HepG2 (cell line): Measurements from ENCODE around the gene CDK14. TPM values are rescaled to one million over a fixed set of nuclear protein-coding genes. Genes with fewer than 3 reads are reported as not detected.

Experiments used
- ATAC-seq: fragments of 200-7000 bp; cut with Tn5 transposase; 3 replicates; pipeline ENCODE4 v1.9.1; 2020; ENCODE audit warnings: mild to moderate bottlenecking, moderate library complexity
- BruUV-seq: library from RNA; stranded (reverse); fragments of 400-500 nt; replicated peaks from 2 replicates; lab custom pipeline; 2021; lab: Mats Ljungman, UMichigan
- CTCF ChIA-PET: fragments of 300-600 bp; formaldehyde crosslinking; extraction: SDS; loops from one replicate; lab custom pipeline; 2021; ENCODE audit warnings: low total read pairs, inconsistent platforms, low intra/inter-chr PET ratio; lab: Yijun Ruan, JAX
- POLR2A ChIA-PET: fragments of 350-600 bp; sonication (Branson Sonifier 250); formaldehyde crosslinking; loops from one replicate; lab custom pipeline; 2020; ENCODE audit warnings: antibody characterized with exemption, inconsistent platforms; lab: Yijun Ruan, JAX
- DNase-seq: peaks from one replicate; pipeline ENCODE4 v3.0.0-alpha.2; 2015; ENCODE audit warnings: low spot score
- FAIRE-seq: peaks from 3 replicates; lab custom pipeline; 2011; peaks lifted over from hg19 to GRCh38; lab: Jason Lieb, UNC
- H2AFZ ChIP-seq: one replicate; pipeline ENCODE4 v1.6.1; 2011; ENCODE audit warnings: low read length, inconsistent platforms
- H3K27ac ChIP-seq: fragments of 300-600 bp; 3 replicates; pipeline ENCODE4 v1.8.0; 2011; ENCODE audit warnings: mixed run types, mild to moderate bottlenecking, mixed read lengths, low read length, inconsistent platforms; ENCODE audit not compliant: insufficient read depth; ENCODE audit errors: extremely low read length
- H3K27me3 ChIP-seq, 2 experiments: fragments of 200-600 bp in 1 of 2; 2 replicates in 1 of 2; 3 replicates in 1 of 2; pipeline versions ENCODE4 v1.6.0 to v1.8.0; 2011; ENCODE audit warnings: low read length in 2 of 2, mild to moderate bottlenecking in 2 of 2, moderate library complexity in 2 of 2, inconsistent platforms in 1 of 2; ENCODE audit not compliant: insufficient read depth in 2 of 2, control insufficient read depth in 1 of 2
- H3K36me3 ChIP-seq, 2 experiments: fragments of 200-600 bp in 1 of 2; replicated peaks in 1 of 2; 2 replicates in 1 of 2; 3 replicates in 1 of 2; pipeline versions ENCODE4 v1.5.1 to v1.8.0; 2011; ENCODE audit warnings: low read length in 2 of 2, inconsistent platforms in 1 of 2; ENCODE audit not compliant: insufficient read depth in 2 of 2, control insufficient read depth in 1 of 2
- H3K4me1 ChIP-seq: 2 replicates; pipeline ENCODE4 v1.5.1; 2012; ENCODE audit warnings: low read length, inconsistent platforms; ENCODE audit not compliant: insufficient read depth
- H3K4me2 ChIP-seq: 2 replicates; pipeline ENCODE4 v1.6.0; 2011; ENCODE audit warnings: low read depth, low read length, inconsistent platforms
- H3K4me3 ChIP-seq, 3 experiments: fragments of 200-600 bp in 1 of 3; sonication (generic), shearing (Covaris generic) in 1 of 3; replicated peaks in 1 of 3; 2 replicates each; pipeline ENCODE4 v1.5.1; 2011 to 2016; ENCODE audit warnings: low read length in 3 of 3, inconsistent platforms in 2 of 3, low read depth in 2 of 3, mild to moderate bottlenecking in 2 of 3, control low read depth in 1 of 3, mixed read lengths in 1 of 3; ENCODE audit not compliant: insufficient read depth in 1 of 3
- H3K79me2 ChIP-seq: one replicate; pipeline ENCODE4 v1.6.1; 2011; ENCODE audit warnings: low read length, inconsistent platforms; ENCODE audit not compliant: insufficient read depth
- H3K9ac ChIP-seq: 2 replicates; pipeline ENCODE4 v1.6.0; 2011; ENCODE audit warnings: mild to moderate bottlenecking, low read depth, low read length, inconsistent platforms; ENCODE audit not compliant: insufficient read depth
- H3K9me3 ChIP-seq: 2 replicates; pipeline ENCODE4 v1.5.1; 2012; ENCODE audit warnings: mild to moderate bottlenecking, low read length
- H4K20me1 ChIP-seq: 2 replicates; pipeline ENCODE4 v1.6.0; 2011; ENCODE audit warnings: inconsistent platforms, mild to moderate bottlenecking, low read length, moderate library complexity; ENCODE audit not compliant: insufficient read depth
- ATF5 ChIP-seq: sonication (generic); formaldehyde crosslinking; IDR thresholded peaks from 2 replicates; pipeline ENCODE4 v1.4.0; 2020; ENCODE audit warnings: mild to moderate bottlenecking, low read depth, missing genetic modification reagents
- CBX1 ChIP-seq: IDR thresholded peaks from one replicate; pipeline ENCODE4 v1.6.1; 2016; ENCODE audit warnings: antibody characterized with exemption, low read depth
- ESRRA ChIP-seq: sonication (generic); formaldehyde crosslinking; IDR thresholded peaks from 2 replicates; pipeline ENCODE4 v1.5.1; 2020; ENCODE audit warnings: mild to moderate bottlenecking, low read depth, missing genetic modification reagents
- GLMP ChIP-seq: sonication (generic); formaldehyde crosslinking; IDR thresholded peaks from 2 replicates; pipeline ENCODE4 v1.9.0; 2021; ENCODE audit warnings: missing genetic modification reagents, mild to moderate bottlenecking, borderline replicate concordance
- HDAC2 ChIP-seq: sonication (generic); formaldehyde crosslinking; IDR thresholded peaks from 2 replicates; pipeline ENCODE4 v1.4.0; 2020; ENCODE audit warnings: missing genetic modification reagents
- PCBP2 ChIP-seq: fragments of 200-400 bp; formaldehyde crosslinking; optimal IDR thresholded peaks from 2 replicates; pipeline ENCODE3; 2018; ENCODE audit warnings: low read length, low read depth; ENCODE audit not compliant: poor library complexity, severe bottlenecking
- TERF1 ChIP-seq: sonication (generic); formaldehyde crosslinking; IDR thresholded peaks from 2 replicates; pipeline ENCODE4 v1.8.0; 2022; ENCODE audit warnings: mild to moderate bottlenecking, missing genetic modification reagents, moderate library complexity
- TGIF2 ChIP-seq: IDR thresholded peaks from 2 replicates; pipeline ENCODE4 v1.6.1; 2016; ENCODE audit warnings: control low read depth, missing compliant biosample characterization
- YY1 ChIP-seq: IDR thresholded peaks from 2 replicates; pipeline ENCODE4 v1.6.1; 2011; ENCODE audit warnings: low read length, low read depth, moderate library complexity, mild to moderate bottlenecking; ENCODE audit not compliant: insufficient read depth, insufficient replicate concordance
- ZBTB33 ChIP-seq: sonication (generic); formaldehyde crosslinking; IDR thresholded peaks from 2 replicates; pipeline ENCODE4 v1.4.0; 2020; ENCODE audit warnings: missing genetic modification reagents
- ZFP36 ChIP-seq: fragments of 150-350 bp; IDR thresholded peaks from 2 replicates; pipeline ENCODE4 v1.6.1; 2018; ENCODE audit warnings: borderline replicate concordance, low read length, low read depth; ENCODE audit not compliant: partially characterized antibody
- ZNF124 ChIP-seq: sonication (generic); formaldehyde crosslinking; IDR thresholded peaks from 2 replicates; pipeline ENCODE4 v1.4.0; 2020; ENCODE audit warnings: missing genetic modification reagents
- ZNF180 ChIP-seq: sonication (generic); formaldehyde crosslinking; IDR thresholded peaks from 2 replicates; pipeline ENCODE4 v1.4.0; 2020; ENCODE audit warnings: low read depth, missing genetic modification reagents, borderline replicate concordance
- ZNF7 ChIP-seq: IDR thresholded peaks from 2 replicates; pipeline ENCODE4 v1.6.1; 2016; ENCODE audit warnings: missing biosample characterization, missing genetic modification reagents
- ZNF816 ChIP-seq: sonication (generic); formaldehyde crosslinking; IDR thresholded peaks from 2 replicates; pipeline ENCODE4 v1.8.0; 2022; ENCODE audit warnings: missing genetic modification reagents, mild to moderate bottlenecking, borderline replicate concordance
- ZNF891 ChIP-seq: sonication (generic); formaldehyde crosslinking; IDR thresholded peaks from 2 replicates; pipeline ENCODE4 v1.5.0; 2020; ENCODE audit warnings: mild to moderate bottlenecking, missing genetic modification reagents
- WGBS: methylation state at CpG from one replicate; pipeline ENCODE4 v1.1.6; 2017; ENCODE audit warnings: low lambda C conversion rate; 5-methylcytosine and 5-hydroxymethylcytosine counted together
- in situ Hi-C: cut with HindIII; loops from 2 replicates; pipeline ENCODE4 v1.10.0; 2017; ENCODE audit warnings: low pct_unique_long_range_greater_than_20kb; ENCODE audit not compliant: extremely low pct_ligation_motif_present
- intact Hi-C: fragments of 100-400 bp; cut with micrococcal nuclease; formaldehyde crosslinking; loops from one replicate; pipeline ENCODE4 v1.10.0; 2022; ENCODE audit not compliant: unreplicated experiment
- polyA plus RNA-seq, 8 experiments: library from polyadenylated mRNA; depleted of rRNA in 3 of 8; stranded (reverse) in 7 of 8; unstranded in 1 of 8; fragments of >200 nt; fragmentation: Illumina TruSeq in 4 of 8; extraction: Trizol in 4 of 8; gene quantifications; 2 replicates each; pipeline versions ENCODE4 v1.2.1 to v1.2.3, GENCODE V29; 2011 to 2016; ENCODE audit warnings: low read depth in 4 of 8, missing spikeins in 1 of 8, mixed read lengths in 1 of 8; ENCODE audit not compliant: insufficient read depth in 1 of 8
- total RNA-seq, 5 experiments: library from RNA; depleted of rRNA; stranded (reverse); fragments of >200 nt; fragmentation: Illumina TruSeq; extraction: Trizol; gene quantifications; 2 replicates each; pipeline ENCODE4 v1.2.3, GENCODE V29; 2016; ENCODE audit warnings: low read depth in 1 of 5
- TF ChIP-seq, protein P1 (sequence below): sonication (generic); formaldehyde crosslinking; conservative IDR thresholded peaks from 2 replicates; pipeline ENCODE4 v1.4.0; 2020; ENCODE audit warnings: missing genetic modification reagents

The CDK14 gene
- total and polyA plus RNA-seq, 2 of the 13 experiments (the other 11 are each of a cell fraction or from before 2014, with no cell fraction given) = 0.26 to 0.71 TPM

DNA sequence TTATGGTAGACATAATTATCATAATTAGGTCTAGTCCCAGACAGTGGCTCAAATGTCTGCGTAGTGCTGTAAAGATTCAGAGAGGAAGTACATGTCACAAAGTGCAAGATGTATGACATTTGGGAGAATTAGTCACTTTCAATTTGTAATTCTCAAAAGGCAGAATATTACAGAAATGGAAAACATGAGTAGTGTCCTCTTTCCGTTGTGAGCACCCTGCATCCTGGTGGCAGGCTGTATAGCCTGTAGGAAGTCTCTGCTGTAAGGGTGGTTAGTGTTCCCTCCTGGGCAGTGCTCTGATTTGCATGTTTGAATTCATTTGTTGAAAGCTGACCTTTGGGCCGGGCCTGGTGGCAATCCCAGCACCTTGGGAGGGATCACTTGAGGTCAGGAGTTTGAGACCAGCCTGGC lies 17.0 kb downstream of the CDK14 start (continued):
- TF ChIP-seq ZNF816 (CRISPR knock-in tag) (no peak), ZNF180 (CRISPR knock-in tag) (no peak)
- TF ChIP-seq, all 625 proteins: peak for 0

DNA sequence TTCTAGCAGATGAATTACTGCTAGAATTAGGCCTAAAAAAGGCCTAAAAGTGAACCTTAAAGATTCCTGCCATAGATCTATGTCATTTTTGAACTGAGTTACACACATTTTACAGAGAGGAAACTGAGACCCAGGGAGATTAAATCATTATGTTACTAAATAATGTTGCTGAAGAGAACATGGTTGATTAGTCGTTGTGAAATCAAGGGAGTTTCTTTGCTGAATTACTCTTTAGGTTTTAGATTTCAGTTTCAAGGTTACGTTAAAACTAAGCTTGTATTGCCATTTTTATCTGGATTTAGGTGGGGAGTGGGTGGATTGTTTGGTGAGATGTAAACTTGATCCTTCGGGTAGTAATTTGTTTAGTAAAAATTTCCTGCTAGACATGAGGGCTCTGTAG lies 21.3 kb downstream of the CDK14 start:
- in situ Hi-C loops (no loop called here), intact Hi-C loops (no loop called here)
- no peak for FAIRE-seq
- no TSS peak for BruUV-seq
- H3K4me3 ChIP-seq = no peak overlapping the region
- CTCF ChIA-PET = no interaction called here
- no peak overlapping the region for H2AFZ ChIP-seq
- POLR2A ChIA-PET = no interaction called here
- H3K4me1 ChIP-seq = no peaks in the 10 kb centered on the region
- no peaks in the 10 kb centered on the region for H3K27me3 ChIP-seq
- no peaks in the 10 kb centered on the region for H3K79me2 ChIP-seq
- no peaks in the 10 kb centered on the region for H3K9me3 ChIP-seq
- no peak overlapping the region for H3K4me2 ChIP-seq
- TF ChIP-seq ESRRA (CRISPR knock-in tag) = no peak
- no peak for TF ChIP-seq TGIF2 (CRISPR knock-in tag)
- TF ChIP-seq ATF5 (CRISPR knock-in tag) = no peak
- no peak for TF ChIP-seq ZNF124
- TF ChIP-seq ZNF7 (CRISPR knock-in tag) = no peak
- no peak for TF ChIP-seq TERF1
- no peak for TF ChIP-seq CBX1
- no peak for TF ChIP-seq ZNF891
- no peak for TF ChIP-seq YY1
- TF ChIP-seq, protein P1, sequence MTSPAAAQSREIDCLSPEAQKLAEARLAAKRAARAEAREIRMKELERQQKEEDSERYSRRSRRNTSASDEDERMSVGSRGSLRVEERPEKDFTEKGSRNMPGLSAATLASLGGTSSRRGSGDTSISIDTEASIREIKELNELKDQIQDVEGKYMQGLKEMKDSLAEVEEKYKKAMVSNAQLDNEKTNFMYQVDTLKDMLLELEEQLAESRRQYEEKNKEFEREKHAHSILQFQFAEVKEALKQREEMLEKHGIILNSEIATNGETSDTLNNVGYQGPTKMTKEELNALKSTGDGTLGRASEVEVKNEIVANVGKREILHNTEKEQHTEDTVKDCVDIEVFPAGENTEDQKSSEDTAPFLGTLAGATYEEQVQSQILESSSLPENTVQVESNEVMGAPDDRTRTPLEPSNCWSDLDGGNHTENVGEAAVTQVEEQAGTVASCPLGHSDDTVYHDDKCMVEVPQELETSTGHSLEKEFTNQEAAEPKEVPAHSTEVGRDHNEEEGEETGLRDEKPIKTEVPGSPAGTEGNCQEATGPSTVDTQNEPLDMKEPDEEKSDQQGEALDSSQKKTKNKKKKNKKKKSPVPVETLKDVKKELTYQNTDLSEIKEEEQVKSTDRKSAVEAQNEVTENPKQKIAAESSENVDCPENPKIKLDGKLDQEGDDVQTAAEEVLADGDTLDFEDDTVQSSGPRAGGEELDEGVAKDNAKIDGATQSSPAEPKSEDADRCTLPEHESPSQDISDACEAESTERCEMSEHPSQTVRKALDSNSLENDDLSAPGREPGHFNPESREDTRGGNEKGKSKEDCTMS (CRISPR knock-in tag) = no peak
- no peak for TF ChIP-seq GLMP (CRISPR knock-in tag)
- no peak for TF ChIP-seq PCBP2
- TF ChIP-seq ZBTB33 (CRISPR knock-in tag) = no peak
- TF ChIP-seq HDAC2 = no peak
- TF ChIP-seq ZFP36 = no peak
- H3K27ac ChIP-seq = no peak overlapping the region
- ATAC-seq = no peak
- 12% methylated on average over 3 of the region's 3 CpGs for WGBS
- DNase-seq = no peak
- H4K20me1 ChIP-seq = no peaks in the 10 kb centered on the region
- H3K36me3 ChIP-seq = no peaks in the 10 kb centered on the region
- H3K9ac ChIP-seq = no peak overlapping the region
